ENCODE results near the gene GIT1. TPM values are rescaled to one million over a fixed set of nuclear protein-coding genes. Genes with fewer than 3 reads are reported as not detected.

GIT1 gene
- total and polyA plus RNA-seq, 2 donors (not counting 1 experiment from before 2014, with no cell fraction given) = 12.4 to 20.1 TPM

DNA sequence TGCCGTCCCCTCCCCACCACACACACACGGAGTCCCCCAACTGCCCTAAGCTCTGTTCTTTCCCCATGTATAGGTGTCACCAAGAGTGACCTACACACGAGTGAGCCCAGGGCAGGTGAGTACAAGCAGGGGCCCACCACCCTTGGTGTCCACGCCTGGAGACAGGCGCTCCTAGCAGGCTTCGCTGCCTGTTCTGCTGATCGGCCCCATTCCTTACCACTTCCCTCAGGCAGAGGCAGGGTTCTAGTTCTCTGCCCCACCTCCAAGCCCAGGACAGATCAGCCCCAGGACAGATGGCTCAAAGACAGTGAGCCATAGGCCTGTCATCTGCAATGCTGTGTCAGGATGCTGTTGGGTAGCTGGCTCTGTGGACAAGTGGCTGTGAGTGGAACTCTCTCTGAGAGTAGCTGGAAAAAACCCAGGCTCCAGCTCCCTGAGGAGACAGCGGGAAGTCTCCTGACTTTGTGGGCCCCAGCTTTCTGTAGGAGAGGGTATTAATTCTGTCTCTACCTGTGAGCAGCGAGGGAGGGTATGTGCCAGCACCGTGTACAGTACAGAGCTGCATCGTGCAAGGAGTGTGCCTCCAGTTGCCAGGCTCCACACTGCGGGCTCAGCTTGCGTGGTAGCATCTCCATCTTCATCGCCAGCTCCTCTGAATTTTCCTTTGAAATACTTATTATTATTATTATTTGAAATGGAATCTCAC is 20.1 kb downstream of the GIT1 start:
- Histone ChIP-seq H4K20me1 (ENCODE audit: control insufficient read depth, extremely low read depth, insufficient read depth, low read length) (no peaks in the 10 kb centered on the region), H3K27ac (ENCODE audit: insufficient read depth, low read length) (peak overlapping the region; percentile 67), H3K36me3 (ENCODE audit: control insufficient read depth, insufficient read depth, low read length) (peaks cover 15% of the 10 kb centered on the region), H3K27me3 (ENCODE audit: control insufficient read depth, insufficient read depth, low read length) (no peaks in the 10 kb centered on the region), H3K4me3 (replicated peaks in 1 of 4; ENCODE audit: control extremely low read depth in 1 of 4, insufficient read depth in 1 of 4, low read depth in 3 of 4, low read length in 4 of 4) (peak overlapping the region; percentile 63 to 75 (median 66)), H2AFZ (ENCODE audit: low read length) (peak overlapping the region; percentile 75), H3K79me2 (ENCODE audit: control insufficient read depth, insufficient read depth, low read length) (no peaks in the 10 kb centered on the region), H3K9me3 (ENCODE audit: control insufficient read depth, insufficient read depth, low read depth, low read length) (no peaks in the 10 kb centered on the region), H3K4me1 (ENCODE audit: control insufficient read depth, extremely low read depth, insufficient read depth, low read length) (peaks cover 10% of the 10 kb centered on the region), H3K9ac (ENCODE audit: insufficient read depth, low read length) (peak overlapping the region; percentile 55), H3K4me2 (ENCODE audit: extremely low read depth, insufficient read depth, low read length) (peak overlapping the region; percentile 96)
- no peak for DNase-seq (ENCODE audit: low read depth in 2 of 2)
- TF ChIP-seq EZH2 (IDR thresholded peaks at IDR 0.05; ENCODE audit: low read length, missing control alignments) = no peak
- TF ChIP-seq, protein P1, sequence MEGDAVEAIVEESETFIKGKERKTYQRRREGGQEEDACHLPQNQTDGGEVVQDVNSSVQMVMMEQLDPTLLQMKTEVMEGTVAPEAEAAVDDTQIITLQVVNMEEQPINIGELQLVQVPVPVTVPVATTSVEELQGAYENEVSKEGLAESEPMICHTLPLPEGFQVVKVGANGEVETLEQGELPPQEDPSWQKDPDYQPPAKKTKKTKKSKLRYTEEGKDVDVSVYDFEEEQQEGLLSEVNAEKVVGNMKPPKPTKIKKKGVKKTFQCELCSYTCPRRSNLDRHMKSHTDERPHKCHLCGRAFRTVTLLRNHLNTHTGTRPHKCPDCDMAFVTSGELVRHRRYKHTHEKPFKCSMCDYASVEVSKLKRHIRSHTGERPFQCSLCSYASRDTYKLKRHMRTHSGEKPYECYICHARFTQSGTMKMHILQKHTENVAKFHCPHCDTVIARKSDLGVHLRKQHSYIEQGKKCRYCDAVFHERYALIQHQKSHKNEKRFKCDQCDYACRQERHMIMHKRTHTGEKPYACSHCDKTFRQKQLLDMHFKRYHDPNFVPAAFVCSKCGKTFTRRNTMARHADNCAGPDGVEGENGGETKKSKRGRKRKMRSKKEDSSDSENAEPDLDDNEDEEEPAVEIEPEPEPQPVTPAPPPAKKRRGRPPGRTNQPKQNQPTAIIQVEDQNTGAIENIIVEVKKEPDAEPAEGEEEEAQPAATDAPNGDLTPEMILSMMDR (conservative IDR thresholded peaks at IDR 0.05 in 1 of 2, IDR thresholded peaks at IDR 0.05 in 1 of 2; ENCODE audit: low read depth in 1 of 2, low read length in 2 of 2) = no peak

DNA sequence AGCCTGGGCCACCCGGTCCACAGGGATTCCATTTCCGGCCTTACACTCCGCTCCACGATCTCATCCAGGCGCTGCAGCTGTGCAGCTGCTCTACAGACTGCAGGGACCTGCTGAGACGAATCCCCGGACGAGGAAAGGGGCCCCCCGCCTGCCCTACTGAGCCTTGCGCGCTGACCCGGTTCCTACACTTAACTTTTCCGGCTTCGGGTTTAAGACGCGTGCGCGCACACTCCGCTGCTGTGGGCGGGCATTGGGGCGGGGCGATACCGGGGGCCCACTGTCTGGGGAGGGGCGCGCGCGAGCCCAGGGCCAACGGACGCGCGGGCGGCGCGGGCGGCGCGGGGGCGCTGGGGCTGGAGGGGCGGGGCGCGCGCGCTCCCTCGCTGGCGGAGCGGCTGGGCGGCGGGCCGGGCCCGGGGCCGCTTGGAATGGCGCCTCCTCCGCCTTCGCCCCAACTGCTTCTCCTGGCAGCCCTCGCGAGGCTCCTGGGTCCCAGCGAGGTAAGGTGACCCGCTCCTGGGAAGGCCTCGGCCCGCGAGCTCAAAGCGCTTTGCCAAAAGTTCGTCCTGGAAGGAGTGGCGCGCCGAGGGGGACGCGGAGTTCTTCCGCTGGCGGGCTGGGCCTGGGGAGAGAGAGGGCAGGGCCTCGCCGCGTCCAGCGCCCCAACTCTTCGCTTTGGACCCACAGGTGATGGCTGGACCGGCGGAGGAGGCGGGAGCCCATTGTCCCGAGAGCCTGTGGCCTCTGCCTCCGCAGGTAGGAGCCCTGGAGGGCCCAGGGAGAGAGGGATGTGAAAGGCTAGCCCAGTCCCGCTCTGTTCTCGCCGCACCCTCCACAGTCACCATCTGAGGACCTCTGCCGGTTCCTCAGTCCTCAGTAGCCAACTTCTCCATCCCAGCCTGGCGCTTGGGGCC is 20.9 kb downstream of the GIT1 start, which contains the start of gene TP53I13:
Gene TP53I13 (plus strand): TSS at position 371 of the 914 bp plus-strand sequence. CDS start 58 bp downstream, at position 429.
- Histone ChIP-seq H3K79me2 (ENCODE audit: control insufficient read depth, insufficient read depth, low read length) (no peaks in the 10 kb centered on the region), H3K9ac (ENCODE audit: insufficient read depth, low read length) (peak within 1 kb of the TSS; percentile 55), H2AFZ (ENCODE audit: low read length) (peak within 1 kb of the TSS; percentile 81), H3K27ac (ENCODE audit: insufficient read depth, low read length) (peak within 1 kb of the TSS; percentile 67), H4K20me1 (ENCODE audit: control insufficient read depth, extremely low read depth, insufficient read depth, low read length) (no peaks in the 10 kb centered on the region), H3K36me3 (ENCODE audit: control insufficient read depth, insufficient read depth, low read length) (peaks cover 9% of the 10 kb centered on the region), H3K4me3 (replicated peaks in 1 of 4; ENCODE audit: control extremely low read depth in 1 of 4, insufficient read depth in 1 of 4, low read depth in 3 of 4, low read length in 4 of 4) (peak within 1 kb of the TSS; percentile 70 to 85 (median 76)), H3K9me3 (ENCODE audit: control insufficient read depth, insufficient read depth, low read depth, low read length) (no peaks in the 10 kb centered on the region), H3K4me1 (ENCODE audit: control insufficient read depth, extremely low read depth, insufficient read depth, low read length) (peaks cover 10% of the 10 kb centered on the region), H3K4me2 (ENCODE audit: extremely low read depth, insufficient read depth, low read length) (peak within 1 kb of the TSS; percentile 96), H3K27me3 (ENCODE audit: control insufficient read depth, insufficient read depth, low read length) (no peaks in the 10 kb centered on the region)
- TF ChIP-seq EZH2 (IDR thresholded peaks at IDR 0.05; ENCODE audit: low read length, missing control alignments) = no peak
- TF ChIP-seq, protein P1 (conservative IDR thresholded peaks at IDR 0.05 in 1 of 2, IDR thresholded peaks at IDR 0.05 in 1 of 2; ENCODE audit: low read depth in 1 of 2, low read length in 2 of 2) = no peak
- peak; percentile 83 for DNase-seq (ENCODE audit: low read depth in 2 of 2)

Measured in fibroblast of lung (primary cell).